Inflammatory macrophage (primary cell): ENCODE results near the gene DLGAP5.

ENCODE experiments used
- DNase-seq, 2 donors: peaks; one replicate each; pipeline ENCODE4 v3.0.0-alpha.2; 2020 to 2022
- total RNA-seq, 18 experiments: gene quantifications; one replicate each; lab custom pipeline; 2026; ENCODE audit warnings: mixed read lengths in 6 of 18, inconsistent platforms in 2 of 18; lab: John Stamatoyannopoulos, UW

Gene DLGAP5, protein sequence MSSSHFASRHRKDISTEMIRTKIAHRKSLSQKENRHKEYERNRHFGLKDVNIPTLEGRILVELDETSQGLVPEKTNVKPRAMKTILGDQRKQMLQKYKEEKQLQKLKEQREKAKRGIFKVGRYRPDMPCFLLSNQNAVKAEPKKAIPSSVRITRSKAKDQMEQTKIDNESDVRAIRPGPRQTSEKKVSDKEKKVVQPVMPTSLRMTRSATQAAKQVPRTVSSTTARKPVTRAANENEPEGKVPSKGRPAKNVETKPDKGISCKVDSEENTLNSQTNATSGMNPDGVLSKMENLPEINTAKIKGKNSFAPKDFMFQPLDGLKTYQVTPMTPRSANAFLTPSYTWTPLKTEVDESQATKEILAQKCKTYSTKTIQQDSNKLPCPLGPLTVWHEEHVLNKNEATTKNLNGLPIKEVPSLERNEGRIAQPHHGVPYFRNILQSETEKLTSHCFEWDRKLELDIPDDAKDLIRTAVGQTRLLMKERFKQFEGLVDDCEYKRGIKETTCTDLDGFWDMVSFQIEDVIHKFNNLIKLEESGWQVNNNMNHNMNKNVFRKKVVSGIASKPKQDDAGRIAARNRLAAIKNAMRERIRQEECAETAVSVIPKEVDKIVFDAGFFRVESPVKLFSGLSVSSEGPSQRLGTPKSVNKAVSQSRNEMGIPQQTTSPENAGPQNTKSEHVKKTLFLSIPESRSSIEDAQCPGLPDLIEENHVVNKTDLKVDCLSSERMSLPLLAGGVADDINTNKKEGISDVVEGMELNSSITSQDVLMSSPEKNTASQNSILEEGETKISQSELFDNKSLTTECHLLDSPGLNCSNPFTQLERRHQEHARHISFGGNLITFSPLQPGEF
- total RNA-seq = 5.0 to 54.7 (median 23.3) reads per million in 18 experiments

DNA sequence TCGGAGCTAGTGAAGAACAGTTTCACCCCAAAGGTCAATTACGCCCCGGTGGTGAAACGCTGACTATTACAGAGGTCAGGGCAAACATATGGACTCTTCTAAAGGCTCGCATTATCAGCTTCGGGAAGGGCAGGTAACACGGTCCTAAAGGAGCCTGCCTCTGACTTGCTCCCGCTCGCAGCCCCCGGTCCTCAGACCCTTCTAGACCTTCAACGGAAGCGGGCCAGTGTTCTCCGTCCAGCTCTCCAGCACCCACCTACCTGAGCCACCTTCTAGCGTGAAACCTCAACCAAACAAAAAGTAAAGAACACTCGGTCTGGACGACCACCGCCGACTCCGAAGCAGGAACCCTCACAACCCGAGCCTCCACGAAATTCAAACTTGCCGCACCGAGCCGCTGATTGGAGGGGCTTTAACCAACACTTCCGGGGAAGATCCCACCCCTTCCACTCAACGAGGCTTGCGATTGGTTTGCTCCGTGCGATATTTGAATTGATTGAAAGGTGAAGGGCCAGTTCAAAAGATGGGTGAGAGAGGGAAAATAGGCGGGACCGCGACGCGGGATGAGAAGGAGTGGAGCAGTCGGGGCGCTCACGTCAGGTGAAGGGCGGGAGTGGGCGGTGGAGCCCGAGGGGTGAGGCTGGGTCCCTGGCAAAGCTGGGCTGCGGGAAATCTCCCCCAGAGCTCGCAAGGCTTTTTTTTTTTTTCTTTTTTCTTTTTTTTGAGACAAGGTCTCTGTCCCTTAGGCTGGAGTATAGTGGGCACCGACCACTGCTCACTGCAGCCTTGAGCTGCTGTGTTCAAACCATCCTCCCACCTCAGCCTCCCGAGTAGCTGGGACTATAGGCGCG is at the start of gene DLGAP5:
Gene DLGAP5, minus strand, starts transcription at position 383 of the 851 bp plus-strand sequence. CDS start 2,406 bp downstream, outside the sequence.
- DNase-seq = peak; percentile 93 to 97

DNA sequence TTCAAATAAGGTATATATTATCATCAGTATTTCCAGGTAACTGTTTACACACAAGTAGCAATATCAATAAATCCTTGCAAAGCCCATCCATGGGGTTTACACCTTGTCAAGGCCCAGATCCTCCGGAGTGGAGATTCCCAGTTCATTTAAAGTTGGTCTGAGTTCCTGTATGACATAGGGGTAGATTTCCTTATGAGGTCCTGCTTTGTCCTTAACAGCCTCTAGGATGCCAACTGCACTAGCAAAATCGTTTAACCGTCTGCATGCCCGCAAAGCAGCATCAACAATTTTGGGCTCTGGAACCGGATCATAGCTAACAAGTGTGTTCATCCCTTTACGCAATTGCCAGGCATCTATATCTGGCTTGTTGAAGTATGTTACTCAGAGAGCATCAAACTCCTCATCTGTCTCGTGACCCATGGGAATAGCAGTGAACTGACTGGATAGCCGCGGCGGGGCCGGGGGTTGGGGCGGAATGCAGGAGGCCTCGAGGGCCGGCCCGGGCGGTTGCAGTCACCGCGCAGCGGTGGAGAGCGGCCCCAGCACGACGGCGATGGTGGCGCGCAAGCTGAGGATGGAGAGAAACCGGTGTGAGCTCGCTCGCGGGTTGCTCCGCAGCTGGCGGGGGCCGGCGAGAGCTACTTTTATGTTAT is 49.3 kb upstream of the DLGAP5 start:
- no peak for DNase-seq

DNA sequence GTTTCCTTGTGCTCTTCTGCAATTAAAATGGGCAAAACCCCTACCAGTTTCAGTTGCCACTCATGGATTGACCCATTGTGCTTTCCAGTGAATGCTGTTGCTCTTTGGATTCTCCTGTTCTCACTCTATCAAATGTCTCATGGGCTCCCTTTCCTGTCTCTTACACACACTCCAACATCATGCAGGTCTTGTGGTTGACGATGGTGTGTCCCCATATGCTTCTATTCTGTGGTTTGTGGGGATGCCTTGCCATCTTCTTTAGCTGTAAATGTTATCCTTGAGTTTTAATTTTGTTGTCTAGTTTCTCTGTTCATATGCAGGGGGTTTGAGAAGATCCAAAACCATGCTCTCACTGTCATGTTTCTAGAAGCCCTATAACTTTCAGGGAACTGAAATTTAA is 47.9 kb upstream of the DLGAP5 start:
- DNase-seq = no peak

DNA sequence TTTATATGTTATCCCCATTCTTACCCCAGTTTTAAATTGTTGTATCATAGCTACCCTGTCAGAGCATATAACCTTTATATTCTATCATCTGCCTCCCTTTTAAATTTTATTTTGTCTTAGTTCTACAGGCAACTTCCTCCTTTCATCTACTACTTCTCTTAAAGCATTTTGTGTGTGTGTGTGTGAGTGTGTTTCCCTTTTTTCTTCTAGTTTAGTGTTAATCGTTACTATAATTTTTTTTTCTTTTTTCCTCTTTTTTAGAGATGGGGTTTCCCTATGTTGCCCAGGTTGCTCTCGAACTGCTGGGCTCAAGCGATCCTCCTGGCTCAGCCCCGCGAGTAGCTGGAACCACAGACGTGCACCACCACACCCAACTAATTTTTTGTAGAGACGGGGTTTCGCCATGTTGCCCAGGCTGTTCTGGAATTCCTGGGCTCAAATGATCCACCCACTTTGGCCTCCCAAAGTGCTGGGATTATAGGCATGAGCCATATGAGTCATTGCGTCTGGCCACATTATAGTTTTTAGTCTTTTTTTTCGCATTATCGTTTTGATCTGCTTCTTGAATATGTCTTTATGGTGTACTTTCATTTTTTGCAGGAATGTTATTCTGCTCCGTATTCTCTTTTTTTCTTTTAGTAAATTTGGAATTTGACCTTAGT is 46.8 kb upstream of the DLGAP5 start:
- DNase-seq = peak; percentile 24 to 81

DNA sequence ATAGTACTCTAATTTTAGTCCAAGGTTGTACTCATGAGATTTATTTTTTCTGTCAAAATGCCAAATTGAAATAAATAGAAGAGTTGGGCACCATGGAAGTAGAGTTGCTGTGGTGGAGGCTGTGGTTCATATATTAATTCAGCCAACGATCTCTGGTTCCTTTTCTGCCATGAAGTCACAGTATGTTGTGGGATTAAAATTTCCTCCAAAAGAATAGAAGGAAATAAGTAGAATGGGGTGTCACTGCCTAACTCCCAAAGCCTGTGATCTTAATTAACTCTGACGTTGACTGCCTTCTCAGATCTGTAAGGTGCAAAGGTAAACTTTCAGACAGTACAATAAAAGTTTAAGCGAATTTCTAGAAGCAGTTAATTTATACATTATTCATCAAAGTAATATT is 42.2 kb upstream of the DLGAP5 start:
- DNase-seq = no peak

DNA sequence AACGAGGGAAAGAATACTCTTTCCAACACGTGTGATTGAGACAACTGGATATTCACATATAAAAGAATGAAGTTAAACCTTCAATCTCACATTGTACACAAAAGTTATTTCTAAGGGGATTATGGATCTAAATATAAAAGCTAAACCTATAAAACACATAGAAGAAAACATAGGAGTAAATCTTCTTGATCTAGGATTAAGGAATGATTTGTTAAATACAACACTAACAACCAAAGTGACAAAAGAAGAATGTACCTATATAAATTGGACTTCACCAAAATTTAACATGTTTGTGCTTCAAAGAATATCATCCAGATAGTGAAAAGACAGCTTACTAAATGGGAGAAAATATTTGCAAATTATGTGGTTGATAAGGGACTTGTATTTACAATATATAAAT is 36.9 kb upstream of the DLGAP5 start:
- DNase-seq = no peak

DNA sequence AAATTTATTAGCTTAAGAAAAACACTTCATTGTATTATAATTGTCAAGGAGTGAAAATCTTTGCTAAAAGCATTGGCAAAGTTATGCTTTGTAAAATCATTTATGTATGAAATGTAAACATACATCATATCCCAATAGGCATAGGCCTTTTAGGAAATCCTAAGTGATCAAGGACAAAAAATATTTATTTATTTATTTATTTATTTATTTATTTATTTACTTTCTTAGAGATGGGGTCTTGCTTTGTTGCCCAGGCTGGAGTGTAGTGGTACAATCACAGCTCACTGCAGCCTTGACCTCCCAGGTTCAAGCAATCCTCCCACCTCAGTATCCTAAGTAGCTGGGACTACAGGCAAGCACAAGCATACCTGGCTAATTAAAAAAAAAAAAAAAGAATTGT is 32.0 kb upstream of the DLGAP5 start:
- DNase-seq = no peak

DNA sequence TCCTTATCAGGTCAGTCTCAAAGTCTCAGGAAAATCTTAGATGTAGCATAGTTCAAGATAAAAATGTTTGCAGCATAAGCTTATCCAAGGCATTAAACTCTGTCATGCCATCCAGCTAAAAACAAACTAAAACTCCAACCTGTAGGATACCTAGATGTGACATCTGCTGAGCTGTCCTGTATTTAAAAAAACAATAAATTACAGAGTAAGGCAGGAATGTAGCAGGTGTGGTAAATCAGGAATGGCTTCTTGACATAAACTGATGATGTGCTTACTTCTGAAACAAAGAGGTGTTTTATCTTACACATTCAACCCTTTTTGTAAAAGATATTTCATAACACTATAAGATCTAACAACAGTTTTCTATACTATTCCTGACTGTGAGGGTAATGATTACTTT is 30.6 kb upstream of the DLGAP5 start:
- DNase-seq = no peak

DNA sequence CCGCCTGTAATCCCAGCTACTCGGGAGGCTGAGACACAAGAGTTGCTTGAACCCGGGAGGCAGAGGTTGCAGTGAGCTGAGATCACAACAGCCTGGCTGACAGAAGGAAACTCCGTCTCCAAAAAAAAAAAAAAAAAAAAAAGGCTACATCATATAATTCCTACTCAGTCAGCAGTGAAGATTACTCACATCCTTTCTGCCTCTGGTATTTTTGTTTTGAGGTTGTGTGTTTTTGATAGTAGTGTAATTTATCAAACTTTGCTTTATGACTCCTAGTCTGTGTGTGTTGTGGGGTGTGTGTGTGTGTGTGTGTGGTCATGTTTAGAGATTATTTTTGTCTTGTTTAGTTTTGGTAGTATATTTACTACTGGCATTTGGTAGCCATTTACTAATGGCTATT is 29.8 kb upstream of the DLGAP5 start:
- no peak for DNase-seq

DNA sequence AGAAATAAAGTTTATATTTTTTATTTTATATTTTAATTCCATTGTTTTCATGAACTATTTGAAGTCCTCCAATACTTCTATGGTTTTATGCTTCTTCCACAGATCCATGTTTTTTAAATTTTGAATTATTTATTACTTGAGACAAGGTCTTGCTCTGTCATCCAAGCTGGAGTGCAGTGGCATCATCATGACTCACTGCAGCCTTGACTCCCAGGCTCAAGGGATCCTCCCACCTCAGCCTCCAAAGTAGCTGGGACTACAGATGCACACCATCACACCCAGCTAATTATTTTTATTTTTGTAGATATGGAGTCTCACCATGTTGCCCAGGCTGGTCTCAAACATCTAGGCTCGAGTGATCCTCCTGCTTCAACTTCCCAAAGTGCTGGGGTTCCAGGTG is 28.8 kb upstream of the DLGAP5 start:
- DNase-seq = no peak

DNA sequence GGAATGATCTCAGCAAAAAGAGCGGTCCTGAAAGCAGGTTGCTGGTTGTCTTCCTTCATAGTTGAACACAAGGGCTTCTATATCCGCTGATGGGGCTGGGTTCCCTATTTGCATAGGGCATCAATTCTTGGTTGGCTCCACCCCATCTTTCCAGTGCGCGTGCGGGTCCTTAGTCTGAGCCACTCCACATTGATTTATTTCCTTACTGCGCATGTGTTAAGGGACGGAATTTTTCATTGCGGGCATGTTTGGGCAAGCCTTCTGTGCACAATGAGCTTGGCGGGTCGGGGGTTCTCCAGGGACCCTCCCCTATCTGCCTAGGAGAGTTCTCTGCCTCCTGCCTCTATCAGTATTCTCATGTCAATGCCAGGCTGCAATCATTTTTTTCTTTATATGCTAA is 21.2 kb upstream of the DLGAP5 start:
- no peak for DNase-seq

DNA sequence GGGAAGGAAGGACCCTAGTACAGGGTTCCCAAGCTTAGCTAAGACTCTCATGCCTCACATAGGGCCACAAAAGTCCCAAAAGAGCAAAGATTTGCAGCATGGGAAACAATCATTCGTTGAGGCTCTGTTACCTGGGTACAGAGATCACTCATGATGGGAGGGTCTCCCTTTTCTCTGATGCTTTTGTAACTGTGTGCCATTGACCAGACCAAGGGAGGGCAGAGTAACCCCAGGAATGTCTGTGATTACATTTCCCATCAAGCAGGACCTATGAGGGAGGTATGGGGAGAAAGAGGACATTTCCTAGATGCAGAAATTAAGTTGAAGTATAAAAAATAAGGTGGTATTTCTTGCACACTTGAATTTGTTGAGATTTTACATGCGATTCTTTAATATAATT is 16.4 kb upstream of the DLGAP5 start:
- DNase-seq = no peak

DNA sequence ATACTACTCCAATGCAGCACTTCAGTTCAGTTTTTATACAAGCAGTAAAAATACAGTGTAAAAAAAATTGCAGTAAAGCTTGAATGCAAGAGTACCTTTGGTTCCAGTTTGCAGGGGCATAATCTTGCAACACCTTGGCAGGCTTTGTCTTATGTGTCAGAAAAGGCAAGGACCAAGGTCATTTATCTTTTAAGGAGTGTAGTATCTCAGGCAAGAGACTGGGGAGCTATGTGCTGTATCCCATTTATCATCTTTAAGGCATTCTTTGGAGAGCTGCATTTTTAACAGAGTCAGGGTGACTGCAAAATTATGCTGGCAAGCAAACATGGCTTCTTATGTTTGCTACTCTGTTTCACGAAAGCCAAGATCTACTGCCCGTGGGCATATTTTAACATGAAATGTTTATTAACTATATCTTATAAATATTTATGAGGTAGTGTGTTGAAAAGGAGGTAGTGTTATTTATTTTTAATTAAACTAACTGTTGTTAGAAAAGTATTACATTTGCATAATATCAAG is 14.8 kb upstream of the DLGAP5 start:
- no peak for DNase-seq

DNA sequence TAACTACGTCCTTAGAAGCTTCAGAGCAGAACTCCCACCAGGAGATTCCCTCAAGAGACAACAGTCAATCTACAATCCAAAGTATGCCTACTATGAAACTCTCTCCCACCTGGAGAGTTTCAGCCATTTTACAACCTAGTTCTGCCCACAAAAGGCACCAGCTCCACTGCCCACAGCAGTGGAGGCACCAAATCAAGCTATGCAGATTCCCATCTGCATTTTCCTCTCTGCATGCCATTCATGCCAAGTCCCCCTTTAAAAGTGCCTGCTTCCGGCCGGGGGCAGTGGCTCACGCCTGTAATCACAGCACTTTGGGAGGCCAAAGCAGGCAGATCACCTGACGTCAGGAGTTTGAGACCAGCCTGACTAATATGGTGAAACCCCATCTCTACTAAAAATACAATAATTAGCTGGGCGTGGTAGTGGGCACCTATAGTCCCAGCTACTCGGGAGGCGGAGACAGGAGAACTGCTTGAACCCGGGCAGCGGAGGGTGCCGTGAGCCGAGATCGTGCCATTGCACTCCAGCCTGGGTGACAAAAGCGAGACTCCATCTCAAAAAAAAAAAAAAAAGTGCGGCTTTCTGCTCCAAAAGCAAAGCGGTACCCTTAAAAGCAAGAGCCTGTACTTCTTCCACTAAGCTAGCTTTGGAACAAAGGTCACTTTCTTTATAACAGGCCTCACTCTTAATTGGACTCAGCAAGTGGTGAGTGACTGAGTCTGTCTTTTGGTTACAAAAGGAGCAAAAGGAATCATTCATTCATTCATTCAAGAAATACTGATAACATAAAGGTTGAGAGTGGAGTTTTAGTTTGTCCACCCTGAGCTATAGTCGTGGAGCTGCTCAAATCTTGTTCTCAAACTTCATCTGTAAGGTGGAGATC is 10.1 kb upstream of the DLGAP5 start:
- DNase-seq = no peak

DNA sequence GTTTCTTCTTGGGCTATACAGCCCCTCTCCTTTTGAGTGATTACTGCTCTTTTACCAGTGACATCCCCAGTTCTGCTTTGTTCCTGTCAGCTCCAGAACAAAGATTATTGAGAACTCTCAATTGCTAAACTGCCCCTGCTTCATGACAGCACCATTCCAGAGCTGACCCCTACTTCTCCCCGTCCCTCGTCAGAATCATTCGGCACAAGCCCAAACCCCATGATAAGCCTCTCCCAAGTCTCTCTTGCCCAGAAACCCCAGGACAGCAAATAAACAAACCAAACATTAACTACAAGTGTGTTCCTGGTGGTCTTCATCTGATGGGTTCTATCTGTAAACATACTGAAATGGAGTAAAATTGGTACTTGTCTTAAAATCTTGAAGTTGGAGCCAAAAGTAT is 9.3 kb upstream of the DLGAP5 start:
- DNase-seq = no peak

DNA sequence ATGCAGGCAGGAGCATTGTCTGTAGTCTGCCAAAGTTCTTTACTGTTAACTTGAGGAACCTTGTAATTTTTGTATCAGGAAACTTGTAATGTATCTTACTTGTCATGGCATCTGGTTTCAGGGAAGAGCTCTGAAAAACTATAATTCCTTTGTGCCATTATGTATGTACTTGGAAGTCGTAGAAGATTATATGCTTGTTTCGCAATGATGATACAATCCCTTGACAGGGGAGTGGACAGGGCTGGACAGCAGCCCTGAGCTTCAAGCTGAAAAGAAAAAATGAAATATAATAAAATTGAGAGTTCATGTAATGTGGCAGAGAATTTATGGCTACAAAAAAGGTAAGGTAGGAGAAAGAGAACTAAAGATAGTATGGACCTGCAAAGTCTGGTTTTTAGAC is 7.4 kb upstream of the DLGAP5 start:
- no peak for DNase-seq

DNA sequence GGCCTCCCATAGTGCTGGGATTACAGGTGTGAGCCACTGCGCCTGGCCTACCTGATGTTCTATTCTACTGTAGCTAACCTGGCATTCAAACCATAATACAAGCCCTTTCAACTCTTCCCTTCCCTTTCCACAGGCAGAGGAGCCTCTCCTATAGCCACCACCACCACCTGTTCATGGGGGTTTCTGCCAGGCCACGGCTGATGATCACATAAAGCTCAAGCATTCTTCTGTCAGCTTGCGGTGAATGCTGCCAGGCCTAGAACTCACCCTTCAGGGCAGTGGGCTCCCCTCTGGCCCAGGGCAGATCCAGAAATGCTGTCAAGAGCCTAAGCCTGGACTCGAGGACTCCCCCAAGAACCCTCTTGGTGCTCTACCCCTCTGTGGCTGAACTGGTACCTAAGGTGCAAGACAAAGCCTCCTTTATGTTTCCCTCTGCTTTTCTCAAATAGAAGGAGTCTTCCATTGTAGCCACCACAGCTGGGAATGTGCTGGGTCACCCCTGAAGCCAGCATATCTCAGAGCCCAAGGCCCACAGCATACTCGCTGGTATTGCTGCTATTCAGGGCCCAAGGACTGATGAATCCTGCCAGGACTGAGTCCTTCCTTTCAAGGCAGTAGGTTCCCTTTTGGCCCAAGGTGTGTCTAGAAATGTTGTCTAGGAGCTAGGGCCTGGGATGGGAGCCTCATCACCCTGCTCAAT is 3.4 kb upstream of the DLGAP5 start:
- no peak for DNase-seq

DNA sequence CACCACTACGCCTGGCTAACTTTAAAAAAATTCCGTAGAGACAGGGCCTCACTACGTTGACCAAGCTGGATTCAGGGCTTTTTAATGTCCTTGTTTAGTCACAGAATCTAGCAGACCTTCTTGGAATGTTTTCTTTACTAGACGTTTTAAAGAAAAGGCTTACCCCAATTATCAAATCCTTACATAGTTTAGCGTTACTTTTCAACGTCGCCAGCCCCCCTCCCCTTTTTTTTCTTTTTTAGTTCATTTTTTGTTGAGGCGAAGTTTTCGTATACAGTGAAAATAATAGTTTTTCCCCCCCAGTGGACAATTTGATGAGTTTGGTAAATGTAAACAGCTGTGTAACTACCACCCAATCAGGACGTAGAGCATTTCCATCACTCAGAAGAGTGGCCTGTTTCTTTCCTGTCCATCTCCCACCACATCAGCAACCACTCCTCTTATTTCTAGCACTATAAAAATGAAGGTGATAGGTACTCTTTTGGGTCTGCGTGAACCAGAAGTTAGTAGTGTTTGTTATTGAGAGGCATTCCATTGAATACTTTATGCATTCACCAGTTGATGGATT is 753 bp upstream of the DLGAP5 start:
- no peak for DNase-seq

DNA sequence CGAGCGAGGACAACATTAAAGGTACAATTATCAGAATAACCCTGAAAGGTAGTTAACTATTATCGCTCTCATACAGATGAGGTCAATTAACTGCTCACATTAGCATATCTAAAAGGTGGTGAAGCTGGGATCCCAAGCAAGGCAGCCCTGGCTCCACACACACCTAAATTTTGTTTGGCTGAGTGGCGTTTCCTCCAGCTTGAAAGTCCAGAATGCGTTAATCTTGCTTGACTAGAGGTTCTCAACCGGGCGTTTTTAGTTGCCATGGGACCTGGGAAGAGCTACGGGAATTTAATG is 531 bp downstream of the DLGAP5 start:
- no peak for DNase-seq
